Neutrophil (primary cell): ENCODE measurements around the gene ANKFY1.

Source experiments
- H3K27ac ChIP-seq: fragments of 200-600 bp; sonication (generic); 2 replicates; pipeline ENCODE4 v1.5.1; 2016; ENCODE audit warnings: mild to moderate bottlenecking, moderate library complexity
- H3K27me3 ChIP-seq: fragments of 200-600 bp; sonication (generic); 2 replicates; pipeline ENCODE4 v1.6.0; 2016; ENCODE audit warnings: mild to moderate bottlenecking
- H3K36me3 ChIP-seq: fragments of 200-600 bp; sonication (generic); 2 replicates; pipeline ENCODE4 v1.5.1; 2017
- H3K4me1 ChIP-seq, 2 experiments: fragments of 200-600 bp in 1 of 2; sonication (generic) in 1 of 2; 1 replicate in 1 of 2; 2 replicates in 1 of 2; pipeline versions ENCODE4 v1.5.1 to v1.6.1; 2013 to 2016; ENCODE audit warnings: low read depth in 1 of 2, low read length in 1 of 2, mild to moderate bottlenecking in 1 of 2, moderate library complexity in 1 of 2; ENCODE audit not compliant: control insufficient read depth in 1 of 2, insufficient read depth in 1 of 2
- H3K4me3 ChIP-seq, 2 experiments: fragments of 200-600 bp in 1 of 2; sonication (generic) in 1 of 2; 1 replicate in 1 of 2; 2 replicates in 1 of 2; pipeline ENCODE4 v1.5.1; 2013 to 2016; ENCODE audit warnings: low read depth in 1 of 2, low read length in 1 of 2, mild to moderate bottlenecking in 1 of 2, moderate library complexity in 1 of 2
- H3K9me3 ChIP-seq: fragments of 200-600 bp; sonication (generic); 2 replicates; pipeline ENCODE4 v1.5.1; 2016
- CTCF ChIP-seq: fragments of 200-600 bp; sonication (generic); IDR thresholded peaks from 2 replicates; pipeline ENCODE4 v1.5.1; 2016; ENCODE audit warnings: antibody characterized with exemption

The ANKFY1 gene

GRCh38 chr17:4120332-4120731 is 143.4 kb downstream of the ANKFY1 start:
- Histone ChIP-seq H3K27me3 (no peaks in the 10 kb centered on the region), H3K36me3 (peaks cover 81% of the 10 kb centered on the region), H3K4me3 (no peak overlapping the region), H3K9me3 (no peaks in the 10 kb centered on the region), H3K4me1 (peaks cover 9 to 16% of the 10 kb centered on the region in 2 experiments), H3K27ac (no peak overlapping the region)
- TF ChIP-seq CTCF, result no peak

GRCh38 chr17:4119299-4119698 is 144.5 kb downstream of the ANKFY1 start:
- Histone ChIP-seq H3K27ac (no peak overlapping the region), H3K36me3 (peaks cover 91% of the 10 kb centered on the region), H3K4me3 (no peak overlapping the region), H3K9me3 (no peaks in the 10 kb centered on the region), H3K27me3 (no peaks in the 10 kb centered on the region), H3K4me1 (peaks cover 7 to 10% of the 10 kb centered on the region in 2 experiments)
- TF ChIP-seq CTCF, result no peak

- no peak overlapping the region for H3K4me3 ChIP-seq
- no peak overlapping the region for H3K27ac ChIP-seq
- peaks cover 0 to under 1% of the 10 kb centered on the region in 2 experiments for H3K4me1 ChIP-seq
- H3K9me3 ChIP-seq, result no peaks in the 10 kb centered on the region
- no peak for TF ChIP-seq CTCF
- no peaks in the 10 kb centered on the region for H3K27me3 ChIP-seq
- peaks cover 95% of the 10 kb centered on the region for H3K36me3 ChIP-seq
Observed at GRCh38 chr17:4118015-4118743, 145.6 kb downstream of the ANKFY1 start.

GRCh38 chr17:4116516-4116915 is 147.3 kb downstream of the ANKFY1 start:
- H3K27ac ChIP-seq, result no peak overlapping the region
- no peak for TF ChIP-seq CTCF
- no peak overlapping the region for H3K4me3 ChIP-seq
- no peaks in the 10 kb centered on the region for H3K4me1 ChIP-seq
- peaks cover 4% of the 10 kb centered on the region for H3K9me3 ChIP-seq
- no peaks in the 10 kb centered on the region for H3K27me3 ChIP-seq
- H3K36me3 ChIP-seq, result peaks cover 95% of the 10 kb centered on the region
